Measurements from ENCODE around the gene DGKZ. TPM values are rescaled to one million over a fixed set of nuclear protein-coding genes. Genes with fewer than 3 reads are reported as not detected.

Gene DGKZ
- polyA plus RNA-seq, 2 of the 4 experiments (the other 2 are of a cell fraction): 12.8 to 28.4 TPM

DNA sequence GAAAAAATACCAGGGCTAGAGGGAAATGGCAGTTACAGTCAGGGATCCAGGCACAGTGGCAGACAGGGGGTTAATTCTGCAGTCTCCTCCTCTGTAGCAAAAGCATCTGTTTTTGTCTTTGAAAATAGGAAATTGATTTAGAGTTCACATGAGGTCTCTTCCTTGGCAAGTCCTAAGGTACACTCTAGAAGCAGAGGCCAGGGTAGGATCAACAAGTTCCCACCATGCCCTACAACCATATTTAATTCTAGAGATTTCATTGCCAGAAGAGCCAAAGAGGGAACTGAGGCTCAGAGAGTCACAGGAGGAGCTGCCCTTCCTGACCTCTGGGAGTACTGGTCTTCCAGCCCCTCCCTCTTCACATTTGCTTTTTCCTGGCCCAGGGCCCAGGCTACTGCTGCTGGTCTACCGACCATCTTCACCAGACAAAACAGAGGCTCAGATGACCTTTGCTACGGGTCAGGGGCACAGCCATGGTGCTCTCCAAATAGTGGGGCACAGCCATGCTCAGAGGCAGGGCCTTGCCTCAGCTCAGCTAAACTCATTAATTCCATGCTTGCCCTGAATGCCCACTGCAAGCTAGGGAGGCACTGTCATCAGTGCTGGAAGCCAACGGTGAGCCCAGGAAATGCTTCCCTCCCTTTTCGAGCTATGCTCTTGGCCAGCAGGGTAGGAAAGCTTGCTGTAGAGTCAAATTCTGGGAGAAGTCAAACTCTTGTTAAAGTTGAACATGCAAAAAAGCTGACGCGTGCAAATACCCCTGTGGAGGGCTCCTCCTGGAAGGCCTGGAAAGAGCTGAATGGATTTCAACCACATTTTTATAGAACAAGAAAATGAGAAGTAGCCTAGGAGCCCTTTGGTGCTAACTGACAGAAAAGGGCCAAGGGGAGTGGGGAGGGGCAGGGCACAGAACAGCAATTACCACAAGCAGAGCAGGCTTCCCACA lies 56.0 kb downstream of the DGKZ start:
- H3K4me1 ChIP-seq: no peaks in the 10 kb centered on the region
- FAIRE-seq (no peak), DNase-seq (ENCODE audit: low read depth in 1 of 2, low spot score in 1 of 2) (no peak), ATAC-seq (no peak)
- H3K9me3 ChIP-seq: no peaks in the 10 kb centered on the region
- POLR2A ChIA-PET: no interaction called here
- CTCF ChIA-PET: interaction anchor here (0.9 to 4.8 kb wide), 4 partner anchors 11 to 103 kb away, joined by 3 to 31 read pairs (median 14); partner anchors contain the start of gene CHRM4
- no peak overlapping the region for H3K4me3 ChIP-seq
- 86% methylated on average over 6 of the region's 6 CpGs for WGBS (ENCODE audit: missing lambda C conversion rate)
- no peak overlapping the region for H3K27ac ChIP-seq
- H3K4me2 ChIP-seq: no peak overlapping the region
- TF ChIP-seq MAFK (IDR thresholded peaks at IDR 0.05; ENCODE audit: partially characterized antibody) (peak; percentile 61), RFX5 (IDR thresholded peaks at IDR 0.05) (no peak), TP53 (CRISPR knock-in tag; IDR thresholded peaks at IDR 0.05) (no peak), BHLHE40 (IDR thresholded peaks at IDR 0.05; ENCODE audit: low read depth, low read length) (no peak), TFCP2L1 (CRISPR knock-in tag; IDR thresholded peaks at IDR 0.05) (no peak)

DNA sequence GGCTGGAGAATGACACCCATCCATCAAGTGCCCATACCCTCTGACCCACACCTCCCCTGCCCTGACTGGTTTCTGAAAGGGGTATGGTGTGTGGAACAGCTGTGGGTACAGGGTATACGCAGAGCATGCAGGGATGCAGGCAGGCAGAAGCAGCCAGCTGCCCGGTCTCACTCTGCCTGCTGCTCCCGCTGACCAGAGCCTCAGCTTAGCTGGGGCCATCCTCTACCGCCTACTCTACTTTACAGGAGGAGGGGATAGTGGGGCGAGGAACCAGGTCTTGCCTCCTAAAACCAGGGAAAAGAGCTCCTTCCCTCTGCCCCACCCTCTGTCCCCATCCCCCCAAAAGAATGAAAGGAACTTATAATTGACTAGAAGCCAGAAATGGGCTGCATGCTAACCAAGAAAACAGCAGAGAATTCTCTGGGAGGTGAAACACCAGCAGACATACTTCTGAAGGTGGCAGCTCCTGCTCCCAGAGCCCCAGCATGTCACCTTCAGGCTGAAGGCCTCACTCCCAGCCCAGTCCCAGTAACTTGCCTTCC lies 57.3 kb downstream of the DGKZ start:
- TF ChIP-seq, protein P1, sequence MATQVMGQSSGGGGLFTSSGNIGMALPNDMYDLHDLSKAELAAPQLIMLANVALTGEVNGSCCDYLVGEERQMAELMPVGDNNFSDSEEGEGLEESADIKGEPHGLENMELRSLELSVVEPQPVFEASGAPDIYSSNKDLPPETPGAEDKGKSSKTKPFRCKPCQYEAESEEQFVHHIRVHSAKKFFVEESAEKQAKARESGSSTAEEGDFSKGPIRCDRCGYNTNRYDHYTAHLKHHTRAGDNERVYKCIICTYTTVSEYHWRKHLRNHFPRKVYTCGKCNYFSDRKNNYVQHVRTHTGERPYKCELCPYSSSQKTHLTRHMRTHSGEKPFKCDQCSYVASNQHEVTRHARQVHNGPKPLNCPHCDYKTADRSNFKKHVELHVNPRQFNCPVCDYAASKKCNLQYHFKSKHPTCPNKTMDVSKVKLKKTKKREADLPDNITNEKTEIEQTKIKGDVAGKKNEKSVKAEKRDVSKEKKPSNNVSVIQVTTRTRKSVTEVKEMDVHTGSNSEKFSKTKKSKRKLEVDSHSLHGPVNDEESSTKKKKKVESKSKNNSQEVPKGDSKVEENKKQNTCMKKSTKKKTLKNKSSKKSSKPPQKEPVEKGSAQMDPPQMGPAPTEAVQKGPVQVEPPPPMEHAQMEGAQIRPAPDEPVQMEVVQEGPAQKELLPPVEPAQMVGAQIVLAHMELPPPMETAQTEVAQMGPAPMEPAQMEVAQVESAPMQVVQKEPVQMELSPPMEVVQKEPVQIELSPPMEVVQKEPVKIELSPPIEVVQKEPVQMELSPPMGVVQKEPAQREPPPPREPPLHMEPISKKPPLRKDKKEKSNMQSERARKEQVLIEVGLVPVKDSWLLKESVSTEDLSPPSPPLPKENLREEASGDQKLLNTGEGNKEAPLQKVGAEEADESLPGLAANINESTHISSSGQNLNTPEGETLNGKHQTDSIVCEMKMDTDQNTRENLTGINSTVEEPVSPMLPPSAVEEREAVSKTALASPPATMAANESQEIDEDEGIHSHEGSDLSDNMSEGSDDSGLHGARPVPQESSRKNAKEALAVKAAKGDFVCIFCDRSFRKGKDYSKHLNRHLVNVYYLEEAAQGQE (IDR thresholded peaks at IDR 0.05): no peak
- no peak for TF ChIP-seq ESRRA (IDR thresholded peaks at IDR 0.05; ENCODE audit: borderline replicate concordance, low read length)
- TF ChIP-seq CBX8 (IDR thresholded peaks at IDR 0.05): no peak
- no peak for TF ChIP-seq NPAS2 (CRISPR knock-in tag; IDR thresholded peaks at IDR 0.05; ENCODE audit: borderline replicate concordance)
- TF ChIP-seq, protein P2, sequence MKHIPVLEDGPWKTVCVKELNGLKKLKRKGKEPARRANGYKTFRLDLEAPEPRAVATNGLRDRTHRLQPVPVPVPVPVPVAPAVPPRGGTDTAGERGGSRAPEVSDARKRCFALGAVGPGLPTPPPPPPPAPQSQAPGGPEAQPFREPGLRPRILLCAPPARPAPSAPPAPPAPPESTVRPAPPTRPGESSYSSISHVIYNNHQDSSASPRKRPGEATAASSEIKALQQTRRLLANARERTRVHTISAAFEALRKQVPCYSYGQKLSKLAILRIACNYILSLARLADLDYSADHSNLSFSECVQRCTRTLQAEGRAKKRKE (CRISPR knock-in tag; IDR thresholded peaks at IDR 0.05; ENCODE audit: low read depth): no peak
- TF ChIP-seq GATA3 (IDR thresholded peaks at IDR 0.05; ENCODE audit: borderline replicate concordance): no peak
- TF ChIP-seq KDM1A (IDR thresholded peaks at IDR 0.05; ENCODE audit: low read depth): no peak
- TF ChIP-seq KDM5A (IDR thresholded peaks at IDR 0.05): no peak
- TF ChIP-seq JUNB (IDR thresholded peaks at IDR 0.05): no peak
- TF ChIP-seq HOXA7 (CRISPR knock-in tag; IDR thresholded peaks at IDR 0.05): no peak
- TF ChIP-seq, protein P3, sequence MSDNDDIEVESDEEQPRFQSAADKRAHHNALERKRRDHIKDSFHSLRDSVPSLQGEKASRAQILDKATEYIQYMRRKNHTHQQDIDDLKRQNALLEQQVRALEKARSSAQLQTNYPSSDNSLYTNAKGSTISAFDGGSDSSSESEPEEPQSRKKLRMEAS (IDR thresholded peaks at IDR 0.05): no peak
- no peak for TF ChIP-seq HEYL (CRISPR knock-in tag; IDR thresholded peaks at IDR 0.05)
- no peak for TF ChIP-seq BHLHE40 (IDR thresholded peaks at IDR 0.05; ENCODE audit: low read depth, low read length)
- no peak for TF ChIP-seq NR3C1 (IDR thresholded peaks at IDR 0.05)
- TF ChIP-seq RCOR1 (IDR thresholded peaks at IDR 0.05; ENCODE audit: low read depth, low read length): no peak
- no peak for TF ChIP-seq ZC3H11A (IDR thresholded peaks at IDR 0.05)
- TF ChIP-seq CBX2 (IDR thresholded peaks at IDR 0.05; ENCODE audit: borderline replicate concordance, low read depth): no peak
- no peak for TF ChIP-seq PHF8 (IDR thresholded peaks at IDR 0.05; ENCODE audit: borderline replicate concordance, low read depth)
- Histone ChIP-seq H3K4me2 (no peak overlapping the region), H3K9me3 (no peaks in the 10 kb centered on the region), H3K4me1 (no peaks in the 10 kb centered on the region), H3K4me3 (no peak overlapping the region), H3K27ac (no peak overlapping the region)
- DNase-seq (ENCODE audit: low read depth in 1 of 2, low spot score in 1 of 2): no peak
- POLR2A ChIA-PET: no interaction called here
- no peak for FAIRE-seq
- WGBS (ENCODE audit: missing lambda C conversion rate): 91% methylated on average over 5 of the region's 5 CpGs
- CTCF ChIA-PET: interaction anchor here (0.6 to 4.8 kb wide), 4 partner anchors 12 to 888 kb away, joined by 3 to 31 read pairs (median 12); partner anchors contain the start of gene CHRM4
- peak in 1 of 2 experiments; percentile 16; a peak in 2 of 6 replicates for ATAC-seq
